ENCODE measurements around the gene GYS2. TPM values are rescaled to one million over a fixed set of nuclear protein-coding genes. Genes with fewer than 3 reads are reported as not detected.

GYS2 gene
- total and polyA plus RNA-seq, 2 experiments from 2014 or later = not detected

GRCh38 chr12:21547437-21547836 is 57.2 kb downstream of the GYS2 start:
- no peak overlapping the region for H3K9ac ChIP-seq
- no peaks in the 10 kb centered on the region for H3K4me1 ChIP-seq (ENCODE audit: insufficient read depth)
- in situ Hi-C loops (cut with MboI) = no loop called here
- no peaks in the 10 kb centered on the region for H3K9me3 ChIP-seq (ENCODE audit: low read depth)
- H3K79me2 ChIP-seq (ENCODE audit: insufficient read depth) = no peaks in the 10 kb centered on the region
- WGBS, 2 experiments (ENCODE audit: low coverage in 1 of 2, low lambda C conversion rate in 2 of 2, missing lambda C conversion rate in 2 of 2) = 14 to 26% methylated on average over 1 of the region's 1 CpG
- no peaks in the 10 kb centered on the region for H3K36me3 ChIP-seq (ENCODE audit: low read depth)
- no peaks in the 10 kb centered on the region for H3K9me2 ChIP-seq (ENCODE audit: insufficient read depth)
- H3K4me2 ChIP-seq (ENCODE audit: unreplicated experiment) = no peak overlapping the region
- H3K27ac ChIP-seq = no peak overlapping the region
- no peak overlapping the region for H2AFZ ChIP-seq
- H4K20me1 ChIP-seq (ENCODE audit: insufficient read depth) = no peaks in the 10 kb centered on the region
- no peak for DNase-seq
- TF ChIP-seq EZH2 (IDR thresholded peaks at IDR 0.05; ENCODE audit: insufficient read depth, poor library complexity, severe bottlenecking) (no peak), EZH2phosphoT487 (IDR thresholded peaks at IDR 0.05; ENCODE audit: insufficient read depth, low read depth) (no peak)
- no peaks in the 10 kb centered on the region for H3F3A ChIP-seq (ENCODE audit: insufficient read depth)
- H3K4me3 ChIP-seq = no peak overlapping the region
- no peaks in the 10 kb centered on the region for H3K27me3 ChIP-seq (replicated peaks; ENCODE audit: insufficient read depth)

GRCh38 chr12:21546716-21547115 is 57.9 kb downstream of the GYS2 start:
- H3K9me2 ChIP-seq (ENCODE audit: insufficient read depth) = no peaks in the 10 kb centered on the region
- H2AFZ ChIP-seq = no peak overlapping the region
- no peak overlapping the region for H3K4me3 ChIP-seq
- no peaks in the 10 kb centered on the region for H3K4me1 ChIP-seq (ENCODE audit: insufficient read depth)
- H4K20me1 ChIP-seq (ENCODE audit: insufficient read depth) = no peaks in the 10 kb centered on the region
- H3F3A ChIP-seq (ENCODE audit: insufficient read depth) = no peaks in the 10 kb centered on the region
- H3K9me3 ChIP-seq (ENCODE audit: low read depth) = no peaks in the 10 kb centered on the region
- no peak overlapping the region for H3K4me2 ChIP-seq (ENCODE audit: unreplicated experiment)
- no peaks in the 10 kb centered on the region for H3K27me3 ChIP-seq (replicated peaks; ENCODE audit: insufficient read depth)
- DNase-seq = no peak
- TF ChIP-seq EZH2phosphoT487 (IDR thresholded peaks at IDR 0.05; ENCODE audit: insufficient read depth, low read depth) (no peak), EZH2 (IDR thresholded peaks at IDR 0.05; ENCODE audit: insufficient read depth, poor library complexity, severe bottlenecking) (no peak)
- no peaks in the 10 kb centered on the region for H3K79me2 ChIP-seq (ENCODE audit: insufficient read depth)
- H3K9ac ChIP-seq = no peak overlapping the region
- no peaks in the 10 kb centered on the region for H3K36me3 ChIP-seq (ENCODE audit: low read depth)
- H3K27ac ChIP-seq = no peak overlapping the region
- in situ Hi-C loops (cut with MboI) = no loop called here
- 0% methylated on average over 1 of the region's 1 CpG for WGBS, 2 experiments (ENCODE audit: low coverage in 1 of 2, low lambda C conversion rate in 2 of 2, missing lambda C conversion rate in 2 of 2)

- Histone ChIP-seq H3K27me3 (replicated peaks; ENCODE audit: insufficient read depth) (no peaks in the 10 kb centered on the region), H3K36me3 (ENCODE audit: low read depth) (no peaks in the 10 kb centered on the region), H2AFZ (no peak overlapping the region), H3K79me2 (ENCODE audit: insufficient read depth) (no peaks in the 10 kb centered on the region), H3K9ac (no peak overlapping the region), H3K4me1 (ENCODE audit: insufficient read depth) (no peaks in the 10 kb centered on the region), H3K27ac (no peak overlapping the region), H3K9me2 (ENCODE audit: insufficient read depth) (no peaks in the 10 kb centered on the region), H3K9me3 (ENCODE audit: low read depth) (no peaks in the 10 kb centered on the region), H4K20me1 (ENCODE audit: insufficient read depth) (no peaks in the 10 kb centered on the region), H3K4me2 (ENCODE audit: unreplicated experiment) (no peak overlapping the region), H3K4me3 (no peak overlapping the region), H3F3A (ENCODE audit: insufficient read depth) (no peaks in the 10 kb centered on the region)
- DNase-seq = no peak
- 76 to 81% methylated on average over 2 of the region's 2 CpGs for whole genome bisulfite sequencing, 2 experiments (ENCODE audit: low coverage in 1 of 2, low lambda C conversion rate in 2 of 2, missing lambda C conversion rate in 2 of 2)
- TF ChIP-seq EZH2phosphoT487 (IDR thresholded peaks at IDR 0.05; ENCODE audit: insufficient read depth, low read depth) = no peak
- TF ChIP-seq EZH2 (IDR thresholded peaks at IDR 0.05; ENCODE audit: insufficient read depth, poor library complexity, severe bottlenecking) = no peak
- in situ Hi-C loops (cut with MboI) = no loop called here
Measured at GRCh38 chr12:21545557-21545956, 59.1 kb downstream of the GYS2 start.

GRCh38 chr12:21543151-21543550 is 61.5 kb downstream of the GYS2 start:
- Histone ChIP-seq H3K9ac (no peak overlapping the region), H3K36me3 (ENCODE audit: low read depth) (no peaks in the 10 kb centered on the region), H3K9me2 (ENCODE audit: insufficient read depth) (no peaks in the 10 kb centered on the region), H3F3A (ENCODE audit: insufficient read depth) (no peaks in the 10 kb centered on the region), H3K27ac (no peak overlapping the region), H3K9me3 (ENCODE audit: low read depth) (no peaks in the 10 kb centered on the region), H3K79me2 (ENCODE audit: insufficient read depth) (no peaks in the 10 kb centered on the region), H3K4me3 (no peak overlapping the region), H3K27me3 (replicated peaks; ENCODE audit: insufficient read depth) (no peaks in the 10 kb centered on the region), H3K4me1 (ENCODE audit: insufficient read depth) (no peaks in the 10 kb centered on the region), H4K20me1 (ENCODE audit: insufficient read depth) (no peaks in the 10 kb centered on the region), H3K4me2 (ENCODE audit: unreplicated experiment) (no peak overlapping the region), H2AFZ (no peak overlapping the region)
- TF ChIP-seq EZH2phosphoT487 (IDR thresholded peaks at IDR 0.05; ENCODE audit: insufficient read depth, low read depth) (no peak), EZH2 (IDR thresholded peaks at IDR 0.05; ENCODE audit: insufficient read depth, poor library complexity, severe bottlenecking) (no peak)
- DNase-seq = no peak
- in situ Hi-C loops (cut with MboI) = no loop called here

GRCh38 chr12:21542403-21542802 is 62.2 kb downstream of the GYS2 start:
- 54 to 57% methylated on average over 5 of the region's 5 CpGs for WGBS, 2 experiments (ENCODE audit: low coverage in 1 of 2, low lambda C conversion rate in 2 of 2, missing lambda C conversion rate in 2 of 2)
- no peak for DNase-seq
- H4K20me1 ChIP-seq (ENCODE audit: insufficient read depth) = no peaks in the 10 kb centered on the region

More at GRCh38 chr12:21542403-21542802, 62.2 kb downstream of the GYS2 start:
- in situ Hi-C loops (cut with MboI) = no loop called here
- H3K27me3 ChIP-seq (replicated peaks; ENCODE audit: insufficient read depth) = no peaks in the 10 kb centered on the region
- H3K27ac ChIP-seq = no peak overlapping the region
- H3K4me1 ChIP-seq (ENCODE audit: insufficient read depth) = no peaks in the 10 kb centered on the region
- no peaks in the 10 kb centered on the region for H3K36me3 ChIP-seq (ENCODE audit: low read depth)
- H3F3A ChIP-seq (ENCODE audit: insufficient read depth) = no peaks in the 10 kb centered on the region
- TF ChIP-seq EZH2 (IDR thresholded peaks at IDR 0.05; ENCODE audit: insufficient read depth, poor library complexity, severe bottlenecking) (no peak), EZH2phosphoT487 (IDR thresholded peaks at IDR 0.05; ENCODE audit: insufficient read depth, low read depth) (no peak)
- H2AFZ ChIP-seq = no peak overlapping the region
- H3K9me2 ChIP-seq (ENCODE audit: insufficient read depth) = no peaks in the 10 kb centered on the region
- H3K9me3 ChIP-seq (ENCODE audit: low read depth) = no peaks in the 10 kb centered on the region
- no peaks in the 10 kb centered on the region for H3K79me2 ChIP-seq (ENCODE audit: insufficient read depth)
- H3K4me2 ChIP-seq (ENCODE audit: unreplicated experiment) = no peak overlapping the region
- no peak overlapping the region for H3K4me3 ChIP-seq
- H3K9ac ChIP-seq = no peak overlapping the region

Measured in GM23248 (cell line).